GM10266 (cell line): Measurements from ENCODE around the gene NEUROD6.

Experiments used
- DNase-seq: peaks from one replicate; pipeline ENCODE4 v3.0.0; 2012; ENCODE audit errors: extremely low spot score
- CTCF ChIP-seq: IDR thresholded peaks from 2 replicates; pipeline ENCODE4 v1.5.1; 2012; ENCODE audit warnings: mild to moderate bottlenecking, low read depth; ENCODE audit not compliant: control insufficient read depth, insufficient read depth; ENCODE audit errors: missing control alignments

Gene NEUROD6

GRCh38 chr7:31343516-31344305, 3.2 kb upstream of the NEUROD6 start:
- DNase-seq: no peak
- no peak for TF ChIP-seq CTCF

GRCh38 chr7:31341141-31341540, 615 bp upstream of the NEUROD6 start:
- no peak for TF ChIP-seq CTCF

GRCh38 chr7:31340051-31340450, 475 bp downstream of the NEUROD6 start:
- no peak for TF ChIP-seq CTCF
- no peak for DNase-seq

More at GRCh38 chr7:31341141-31341540, 615 bp upstream of the NEUROD6 start:
- DNase-seq: no peak

GRCh38 chr7:31338706-31339105, 1.8 kb downstream of the NEUROD6 start:
- TF ChIP-seq CTCF: no peak
- no peak for DNase-seq

- no peak for TF ChIP-seq CTCF
- no peak for DNase-seq
Measured at GRCh38 chr7:31337002-31337565, 3.4 kb downstream of the NEUROD6 start.

GRCh38 chr7:31336202-31337001, 4.1 kb downstream of the NEUROD6 start:
- DNase-seq: no peak
- TF ChIP-seq CTCF: no peak
